AG04450 (cell line): ENCODE results near the gene FAM174B. TPM values are rescaled to one million over a fixed set of nuclear protein-coding genes. Genes with fewer than 3 reads are reported as not detected.

Experiments used
- CTCF ChIA-PET: fragments of 300-600, 350-600 bp; formaldehyde crosslinking; extraction: SDS; loops from one replicate; lab custom pipeline; 2022; ENCODE audit warnings: antibody characterized with exemption, inconsistent platforms; lab: Charles Lee
- POLR2A ChIA-PET: fragments of 350-600 bp; formaldehyde crosslinking; extraction: SDS; loops from one replicate; lab custom pipeline; 2021; ENCODE audit warnings: antibody characterized with exemption, inconsistent platforms; lab: Yijun Ruan, JAX
- DNase-seq: peaks from one replicate; pipeline ENCODE4 v3.0.0-alpha.2; 2011; ENCODE audit warnings: low read depth, low spot score
- H3K27ac ChIP-seq: one replicate; pipeline ENCODE4 v1.5.1; 2012; ENCODE audit warnings: low read depth, low read length, control low read depth
- H3K27me3 ChIP-seq: one replicate; pipeline ENCODE4 v1.6.0; 2012; ENCODE audit warnings: low read length; ENCODE audit not compliant: control insufficient read depth, insufficient read depth
- H3K4me3 ChIP-seq: 2 replicates; pipeline ENCODE4 v1.5.1; 2011; ENCODE audit warnings: mild to moderate bottlenecking, low read depth, low read length, control low read depth
- H3K9me3 ChIP-seq: 2 replicates; pipeline ENCODE4 v1.5.1; 2012; ENCODE audit warnings: low read length; ENCODE audit not compliant: control insufficient read depth, insufficient read depth
- polyA plus RNA-seq: library from polyadenylated mRNA; depleted of rRNA; stranded (reverse); fragments of >200 nt; gene quantifications from 2 replicates; pipeline ENCODE4 v1.2.3, GENCODE V29; 2011
- TF ChIP-seq, protein P1 (sequence below): IDR thresholded peaks from 2 replicates; pipeline ENCODE4 v1.5.1; 2011; ENCODE audit warnings: low read depth, low read length, control low read depth, inconsistent platforms

Gene FAM174B
- polyA plus RNA-seq, 1 experiment: 2.1 TPM

DNA sequence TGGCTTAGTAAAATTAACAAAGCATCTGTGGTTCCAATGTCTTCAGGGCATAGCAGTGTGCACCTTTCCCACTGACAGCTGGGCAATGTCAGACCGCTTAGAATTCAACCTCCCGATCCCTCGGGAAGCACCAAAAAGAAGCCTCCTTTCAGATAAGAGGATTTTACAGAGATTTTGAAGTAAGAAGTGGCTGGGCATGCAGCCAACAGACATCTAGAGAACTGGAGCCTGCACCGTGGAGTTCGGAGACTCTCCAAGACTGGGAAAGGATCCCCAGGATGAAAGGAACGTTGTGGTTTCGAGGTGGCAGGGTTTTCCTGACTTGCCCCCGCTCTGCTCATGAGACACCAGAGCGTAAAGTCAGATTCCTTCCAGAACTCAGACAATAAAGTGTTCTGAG is 5.3 kb downstream of the FAM174B start:
- POLR2A ChIA-PET: no interaction called here
- Histone ChIP-seq H3K4me3 (no peak overlapping the region), H3K9me3 (no peaks in the 10 kb centered on the region), H3K27me3 (no peaks in the 10 kb centered on the region), H3K27ac (no peak overlapping the region)
- TF ChIP-seq, protein P1, sequence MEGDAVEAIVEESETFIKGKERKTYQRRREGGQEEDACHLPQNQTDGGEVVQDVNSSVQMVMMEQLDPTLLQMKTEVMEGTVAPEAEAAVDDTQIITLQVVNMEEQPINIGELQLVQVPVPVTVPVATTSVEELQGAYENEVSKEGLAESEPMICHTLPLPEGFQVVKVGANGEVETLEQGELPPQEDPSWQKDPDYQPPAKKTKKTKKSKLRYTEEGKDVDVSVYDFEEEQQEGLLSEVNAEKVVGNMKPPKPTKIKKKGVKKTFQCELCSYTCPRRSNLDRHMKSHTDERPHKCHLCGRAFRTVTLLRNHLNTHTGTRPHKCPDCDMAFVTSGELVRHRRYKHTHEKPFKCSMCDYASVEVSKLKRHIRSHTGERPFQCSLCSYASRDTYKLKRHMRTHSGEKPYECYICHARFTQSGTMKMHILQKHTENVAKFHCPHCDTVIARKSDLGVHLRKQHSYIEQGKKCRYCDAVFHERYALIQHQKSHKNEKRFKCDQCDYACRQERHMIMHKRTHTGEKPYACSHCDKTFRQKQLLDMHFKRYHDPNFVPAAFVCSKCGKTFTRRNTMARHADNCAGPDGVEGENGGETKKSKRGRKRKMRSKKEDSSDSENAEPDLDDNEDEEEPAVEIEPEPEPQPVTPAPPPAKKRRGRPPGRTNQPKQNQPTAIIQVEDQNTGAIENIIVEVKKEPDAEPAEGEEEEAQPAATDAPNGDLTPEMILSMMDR: no peak
- no peak for DNase-seq
- CTCF ChIA-PET: interaction anchor here (1.2 kb wide), 1 partner anchor 65 kb away, joined by 4 read pairs; no protein-coding TSS in a partner anchor

DNA sequence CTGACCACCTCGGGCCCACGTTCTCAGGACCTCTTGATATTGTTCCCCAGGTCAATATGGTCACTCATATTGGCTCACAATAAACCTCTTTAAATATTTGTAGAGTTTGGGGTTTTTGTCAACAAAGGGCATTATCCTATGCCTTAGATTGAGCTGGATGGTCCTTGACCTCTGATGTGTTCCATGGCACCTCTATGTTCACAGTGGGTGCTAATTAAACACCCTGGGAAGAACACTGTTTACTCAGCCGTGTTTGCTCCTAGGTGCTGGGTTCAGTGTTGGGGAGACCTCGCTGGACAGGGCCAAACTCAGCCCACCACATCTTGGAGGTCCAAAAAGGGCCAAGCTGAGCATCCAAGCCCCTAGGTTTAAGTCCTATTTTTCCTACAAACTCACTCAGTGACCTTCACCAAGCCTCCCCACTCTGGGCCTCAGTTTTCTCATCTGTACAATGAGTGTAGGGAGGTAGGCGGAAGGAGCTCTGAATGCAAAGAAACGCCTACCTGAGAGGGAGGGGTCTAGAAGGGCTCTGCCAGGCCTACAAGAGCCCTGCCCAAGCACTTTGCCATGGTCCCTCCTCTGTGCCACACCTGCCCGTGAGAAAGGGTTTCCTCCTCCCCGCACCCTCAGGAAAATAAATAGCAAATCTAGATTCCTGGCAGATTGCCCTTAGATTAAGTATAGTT is 7.2 kb downstream of the FAM174B start:
- H3K27me3 ChIP-seq: no peaks in the 10 kb centered on the region
- H3K9me3 ChIP-seq: no peaks in the 10 kb centered on the region
- POLR2A ChIA-PET: no interaction called here
- no peak overlapping the region for H3K4me3 ChIP-seq
- no peak for DNase-seq
- CTCF ChIA-PET: no interaction called here
- TF ChIP-seq, protein P1: no peak
- no peak overlapping the region for H3K27ac ChIP-seq

DNA sequence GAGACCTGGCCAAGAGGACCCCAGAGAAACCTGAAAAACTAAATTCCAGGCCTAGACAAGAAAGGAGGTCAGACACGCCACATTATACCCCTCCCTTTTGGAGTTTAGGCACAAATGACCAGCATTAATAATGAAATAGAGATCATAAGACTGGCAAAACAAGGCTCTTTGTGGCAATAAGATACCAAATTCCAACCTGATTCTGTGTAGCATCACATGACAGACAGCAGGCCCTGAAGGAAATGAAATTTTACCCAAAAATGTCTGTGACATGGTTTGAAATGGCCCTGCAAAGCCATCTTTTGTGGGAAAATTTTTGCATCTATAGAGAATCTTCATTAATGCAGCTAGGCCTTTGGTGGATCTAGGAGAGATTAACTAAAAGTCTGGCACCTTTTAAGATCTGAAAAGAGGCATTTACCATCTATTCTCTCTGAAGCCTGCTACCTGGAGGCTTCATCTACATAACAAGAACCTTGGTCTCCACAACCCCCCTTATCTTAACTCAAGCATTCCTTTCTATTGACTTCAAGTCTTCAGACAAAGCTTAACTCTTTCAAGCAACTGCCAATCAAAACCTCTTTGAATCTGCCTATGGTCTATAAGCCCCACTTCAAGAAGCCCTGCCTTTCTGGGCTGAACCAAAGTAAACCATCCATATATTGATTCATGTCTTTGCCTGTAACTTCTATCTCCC is 8.0 kb downstream of the FAM174B start:
- POLR2A ChIA-PET: no interaction called here

DNA sequence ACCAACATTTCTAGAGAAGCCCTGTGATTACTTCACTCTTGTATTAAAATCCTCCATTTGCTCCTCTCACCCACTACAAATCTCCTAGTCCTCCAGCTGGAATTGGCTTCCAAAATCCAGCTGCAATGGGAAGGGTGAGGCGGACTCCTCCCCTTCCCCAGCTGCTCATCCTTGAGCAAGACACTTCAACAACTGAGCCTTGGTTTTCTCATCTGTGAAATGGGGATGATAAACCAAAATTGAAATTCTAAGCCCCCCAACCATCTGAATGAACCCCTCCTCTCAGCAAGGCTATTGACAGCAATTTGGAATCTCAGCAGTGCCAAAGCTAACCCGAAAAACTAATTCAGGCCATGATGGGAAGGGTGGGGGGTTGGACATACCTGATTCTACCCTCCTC is 9.4 kb downstream of the FAM174B start:
- POLR2A ChIA-PET: no interaction called here

More for the DNA sequence above, 8.0 kb downstream of the FAM174B start:
- no peak for DNase-seq
- Histone ChIP-seq H3K4me3 (no peak overlapping the region), H3K27ac (no peak overlapping the region), H3K27me3 (no peaks in the 10 kb centered on the region), H3K9me3 (no peaks in the 10 kb centered on the region)
- CTCF ChIA-PET: no interaction called here
- TF ChIP-seq, protein P1: no peak

More for the DNA sequence above, 9.4 kb downstream of the FAM174B start:
- no peaks in the 10 kb centered on the region for H3K9me3 ChIP-seq
- H3K27me3 ChIP-seq: no peaks in the 10 kb centered on the region
- TF ChIP-seq, protein P1: no peak
- no peak overlapping the region for H3K27ac ChIP-seq
- no peak for DNase-seq
- CTCF ChIA-PET: no interaction called here
- H3K4me3 ChIP-seq: no peak overlapping the region
